ENCODE results near the gene HOXA11.

Gene HOXA11

DNA sequence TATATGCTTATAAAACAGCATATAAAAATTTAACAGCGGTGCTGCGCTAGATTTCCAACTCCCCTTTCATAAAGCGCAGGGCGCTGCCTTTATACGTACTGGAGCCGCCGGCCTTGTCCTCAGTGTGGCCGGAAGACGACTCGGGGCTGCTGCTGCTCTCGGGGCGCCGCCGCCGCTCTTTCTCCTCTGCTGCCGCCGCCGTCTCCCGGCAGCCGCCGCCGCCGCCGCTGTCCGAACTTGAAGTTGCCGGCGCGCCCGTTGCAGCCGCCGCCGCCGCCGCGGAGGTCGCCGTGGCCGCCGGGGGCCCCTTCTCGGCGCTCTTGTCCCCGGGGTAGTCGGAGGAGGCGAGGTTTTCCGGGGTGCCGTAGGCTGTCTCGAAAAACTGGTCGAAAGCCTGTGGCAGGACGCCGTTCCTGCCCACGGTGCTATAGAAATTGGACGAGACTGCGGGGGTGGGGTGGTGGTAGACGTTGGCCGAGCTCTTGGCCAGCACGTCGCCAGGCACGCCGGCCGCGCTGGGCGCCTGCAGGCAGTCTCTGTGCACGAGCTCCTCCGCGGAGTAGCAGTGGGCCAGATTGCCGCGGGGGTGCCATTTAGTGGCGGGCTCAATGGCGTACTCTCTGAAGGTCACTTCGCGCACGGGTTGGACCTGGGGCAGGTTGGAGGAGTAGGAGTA is 557 bp downstream of the HOXA11 start:
- H3K4me3 ChIP-seq (ENCODE audit: low read length): peak overlapping the region; percentile 12
- no peak for TF ChIP-seq ZNF274 (IDR thresholded peaks at IDR 0.05; ENCODE audit: low read depth, low read length)

DNA sequence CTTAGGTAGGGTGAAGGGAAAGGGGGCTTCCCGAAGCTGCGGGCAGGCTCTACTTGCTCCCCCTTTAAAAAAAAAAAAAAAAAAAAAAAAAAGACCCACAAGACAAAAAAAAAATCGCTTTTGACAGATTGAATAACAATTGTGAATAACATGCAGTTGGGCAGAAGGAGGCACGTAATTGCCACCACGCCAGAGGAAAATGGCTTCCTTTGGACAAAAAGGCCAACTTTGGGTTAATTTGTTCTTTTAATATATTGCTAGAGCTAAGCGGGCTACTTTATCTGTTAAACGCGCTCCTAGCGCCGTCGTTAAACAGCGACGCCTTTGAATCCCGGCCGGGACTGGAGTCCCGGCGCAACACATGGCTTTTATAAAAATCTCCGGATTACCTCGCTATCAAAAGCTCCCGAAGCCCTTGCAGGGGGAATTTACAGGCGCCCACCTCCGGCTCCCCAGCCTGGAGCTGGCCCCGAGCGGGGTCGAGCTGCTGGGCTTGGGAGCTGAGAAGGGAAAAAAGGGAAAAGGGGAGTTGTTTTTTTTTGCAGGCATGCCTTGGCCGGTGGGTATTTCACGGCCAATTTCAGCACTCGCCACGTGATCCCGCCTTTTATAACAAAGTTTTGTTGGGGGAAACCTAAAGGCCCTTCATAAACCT is 1.2 kb downstream of the HOXA11 start:
- peak overlapping the region; percentile 12 for H3K4me3 ChIP-seq (ENCODE audit: low read length)
- TF ChIP-seq ZNF274 (IDR thresholded peaks at IDR 0.05; ENCODE audit: low read depth, low read length): no peak

DNA sequence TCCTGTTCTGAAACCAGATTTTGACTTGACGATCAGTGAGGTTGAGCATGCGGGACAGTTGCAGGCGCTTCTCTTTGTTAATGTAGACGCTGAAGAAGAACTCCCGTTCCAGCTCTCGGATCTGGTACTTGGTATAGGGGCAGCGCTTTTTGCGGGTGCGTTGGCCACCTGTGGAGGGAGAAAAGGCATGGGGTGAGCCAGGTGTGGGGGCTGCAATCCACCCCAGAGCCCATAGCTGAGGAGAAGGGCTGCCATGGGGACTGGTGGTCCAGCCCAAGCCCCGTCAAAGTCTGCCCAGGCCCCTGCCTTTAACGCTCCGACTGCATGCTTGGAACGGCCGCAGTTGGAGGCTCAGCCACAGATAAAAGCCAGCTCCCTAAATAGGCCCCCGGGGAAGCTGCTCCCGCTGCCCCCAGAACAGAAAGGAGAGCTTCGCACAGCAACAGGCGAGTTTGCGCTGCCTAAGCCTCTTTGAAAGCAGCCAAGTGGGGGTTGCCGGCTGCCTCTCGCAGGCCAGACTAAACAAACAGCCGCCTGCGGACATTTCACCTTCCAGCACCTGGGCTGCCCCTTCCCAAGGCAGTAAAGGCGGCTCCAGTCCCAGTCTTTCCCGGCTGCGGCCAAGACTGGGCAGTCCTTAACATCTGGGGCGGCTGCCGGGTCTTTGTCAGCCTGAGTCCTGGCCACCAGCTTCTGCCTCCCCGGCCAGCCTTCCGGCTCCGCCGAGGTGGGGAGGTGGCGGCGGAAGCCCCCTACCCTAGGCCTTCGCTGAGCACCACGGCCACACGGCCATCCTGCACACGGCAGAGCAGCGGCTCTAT is 2.0 kb downstream of the HOXA11 start:
- H3K4me3 ChIP-seq (ENCODE audit: low read length): peak overlapping the region; percentile 12; the same call in 1 of the 2 replicates

DNA sequence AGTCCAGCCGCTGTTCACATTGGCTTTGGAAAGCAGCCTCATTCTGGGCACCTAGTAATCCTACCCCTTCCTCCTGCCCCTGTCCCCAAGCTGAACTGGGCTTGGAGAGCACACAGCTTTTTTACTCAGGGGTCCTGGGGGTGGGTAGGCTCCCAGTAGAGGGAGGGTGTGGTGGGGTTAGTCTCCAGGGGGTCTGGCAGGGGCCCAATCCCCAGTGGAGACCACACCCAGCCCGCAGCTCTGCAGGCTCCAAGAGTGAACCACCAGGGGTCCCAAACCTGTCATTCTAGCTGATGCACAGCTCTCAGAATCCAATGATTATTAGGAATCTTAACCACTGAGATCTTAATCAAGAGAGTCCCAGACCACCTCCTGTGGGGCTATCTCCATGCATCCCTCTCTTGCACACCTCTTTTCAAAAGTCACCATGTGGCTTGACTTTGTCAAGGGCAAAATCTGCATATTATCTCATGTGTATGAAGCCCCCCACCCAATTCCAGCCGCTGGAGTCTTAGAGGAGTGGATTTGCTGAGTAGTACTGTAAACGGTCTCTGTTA is 2.7 kb downstream of the HOXA11 start:
- no peak for TF ChIP-seq ZNF274 (IDR thresholded peaks at IDR 0.05; ENCODE audit: low read depth, low read length)
- no peak overlapping the region for H3K4me3 ChIP-seq (ENCODE audit: low read length)

More for the DNA sequence above, 2.0 kb downstream of the HOXA11 start:
- no peak for TF ChIP-seq ZNF274 (IDR thresholded peaks at IDR 0.05; ENCODE audit: low read depth, low read length)

DNA sequence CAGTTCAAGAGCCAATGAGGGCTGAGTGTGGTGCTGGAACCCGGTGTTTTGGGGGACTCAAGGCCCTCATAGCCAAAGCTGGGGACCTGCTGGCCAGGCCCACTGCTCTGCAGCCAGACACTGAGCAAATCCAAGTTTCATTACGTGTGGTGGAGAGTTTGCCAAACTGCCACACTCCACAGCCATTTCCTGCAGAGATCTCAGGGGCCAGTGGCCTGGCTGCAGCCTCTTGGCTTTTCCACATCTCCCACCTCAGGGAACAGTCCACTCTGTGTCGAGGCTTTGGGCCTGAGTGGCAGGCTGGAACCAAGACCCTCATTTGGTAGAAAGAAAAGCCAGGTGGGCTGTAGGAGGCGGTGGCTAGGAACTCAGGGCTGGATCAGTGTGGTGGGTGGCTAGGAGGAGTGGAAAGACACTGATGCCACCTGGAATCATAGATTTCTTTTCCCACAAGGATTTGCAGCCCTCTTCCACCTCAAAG is 3.2 kb downstream of the HOXA11 start:
- TF ChIP-seq ZNF274 (IDR thresholded peaks at IDR 0.05; ENCODE audit: low read depth, low read length): no peak
- no peak overlapping the region for H3K4me3 ChIP-seq (ENCODE audit: low read length)

DNA sequence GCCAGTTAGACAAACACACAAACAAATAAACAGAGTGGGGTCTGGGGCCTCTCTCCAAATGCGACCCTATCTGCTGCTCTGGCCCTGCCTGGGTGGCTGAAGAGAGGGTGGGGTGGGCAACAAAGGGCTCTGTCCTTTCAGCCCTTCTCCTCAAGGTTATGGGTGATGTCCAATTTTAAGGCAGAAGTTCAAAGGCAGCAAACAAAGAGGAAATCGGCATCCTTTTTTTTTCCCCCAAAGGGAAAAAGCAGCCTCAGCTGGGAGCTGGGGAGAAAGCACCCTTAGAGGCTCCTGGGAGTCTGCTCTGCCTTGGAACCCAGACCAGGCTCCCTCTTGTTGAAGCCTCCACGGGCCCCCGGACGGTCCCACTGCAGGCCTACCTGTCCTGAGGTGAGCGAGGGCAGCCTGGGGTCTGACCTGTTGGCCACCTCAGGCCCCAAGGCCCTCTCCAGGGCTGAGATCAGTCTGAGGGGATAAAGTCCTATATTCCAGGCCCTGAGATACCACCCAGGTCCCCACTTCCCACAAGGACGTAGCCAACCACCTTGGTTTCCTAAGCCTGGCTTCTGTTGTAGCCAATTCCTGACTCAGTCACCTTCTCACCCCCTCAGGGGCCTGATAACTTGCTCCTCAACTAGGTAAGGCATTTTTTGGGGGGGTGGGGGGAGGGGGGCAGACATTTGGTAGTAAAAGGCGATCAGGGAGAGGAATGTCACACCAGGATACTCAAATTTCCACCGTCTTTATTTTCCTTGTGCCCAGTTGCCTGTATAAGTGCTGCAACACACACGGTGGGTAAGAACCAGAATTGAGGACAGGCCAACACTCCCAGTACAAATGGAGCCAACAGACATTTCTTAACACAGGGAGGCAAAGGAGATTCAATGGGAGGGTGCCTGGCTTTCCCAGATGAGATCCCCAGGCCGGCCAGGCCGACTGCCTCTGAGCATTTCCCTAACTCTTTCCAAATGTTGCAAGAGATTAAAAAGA is 4.3 kb downstream of the HOXA11 start:
- TF ChIP-seq ZNF274 (IDR thresholded peaks at IDR 0.05; ENCODE audit: low read depth, low read length): no peak
- H3K4me3 ChIP-seq (ENCODE audit: low read length): no peak overlapping the region

DNA sequence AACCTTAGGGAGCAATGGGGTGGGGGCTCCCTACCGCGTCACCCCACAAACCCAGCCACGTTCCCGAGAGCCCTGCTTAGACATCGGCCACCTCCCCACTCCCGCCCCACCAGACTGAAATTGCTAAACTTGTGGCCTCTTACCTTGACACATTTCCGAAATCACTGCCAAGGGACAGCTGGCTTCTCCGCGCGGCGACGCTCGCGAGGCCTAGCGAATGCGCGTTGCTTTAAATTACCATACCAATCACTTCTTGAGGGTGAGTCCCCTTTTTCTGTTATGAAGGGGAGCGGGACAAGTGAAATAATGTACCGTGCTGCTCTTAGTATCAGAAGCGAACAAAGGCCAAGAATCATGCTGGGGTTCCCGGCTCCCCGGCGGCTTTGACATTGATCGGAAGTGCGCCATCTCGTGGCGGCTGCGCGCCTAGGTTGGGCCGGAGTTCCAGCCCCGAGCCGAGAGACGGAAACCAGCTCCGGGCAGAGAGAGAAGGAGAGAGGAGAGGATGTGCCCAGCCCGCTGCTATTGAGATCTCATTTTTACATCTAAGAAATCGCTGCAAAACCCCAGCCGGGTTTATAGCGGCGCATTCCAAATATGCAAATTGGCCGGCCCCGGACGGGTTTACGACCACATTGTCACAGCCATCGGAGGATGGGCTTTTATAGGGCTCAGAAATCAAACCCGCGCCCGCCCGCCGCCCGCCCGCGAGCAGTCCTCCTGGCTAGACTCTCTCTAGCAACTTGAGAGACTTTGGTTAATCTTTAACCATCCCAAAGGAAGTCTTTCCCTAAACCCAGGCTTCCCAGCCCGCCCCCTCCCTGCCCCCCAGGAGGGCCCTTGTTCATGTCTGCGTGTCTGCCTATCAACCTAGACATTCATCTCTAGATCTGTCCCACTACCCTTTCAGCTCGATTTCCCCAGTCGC is 5.3 kb downstream of the HOXA11 start:
- H3K4me3 ChIP-seq (ENCODE audit: low read length): no peak overlapping the region; the same call in 1 of the 2 replicates

DNA sequence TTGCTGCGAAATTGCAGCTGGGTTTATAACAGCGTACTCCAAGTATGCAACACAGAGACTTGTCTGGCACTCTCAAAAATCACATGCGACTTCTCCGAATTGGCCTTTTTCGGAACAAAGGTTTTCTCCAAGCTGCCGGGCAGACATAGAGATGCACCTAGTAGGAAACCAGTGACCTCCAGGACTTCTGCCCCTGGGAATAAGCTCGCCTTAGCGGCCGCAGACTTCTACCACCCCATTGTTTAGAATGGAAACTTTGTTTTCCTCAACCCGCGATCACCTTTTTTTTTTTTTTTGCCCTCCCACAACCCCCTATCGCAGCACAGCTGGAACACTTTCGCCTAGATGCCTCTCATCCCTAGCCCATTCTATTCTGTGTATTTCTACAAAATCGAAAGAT is 6.0 kb downstream of the HOXA11 start:
- TF ChIP-seq ZNF274 (IDR thresholded peaks at IDR 0.05; ENCODE audit: low read depth, low read length): no peak
- H3K4me3 ChIP-seq (ENCODE audit: low read length): no peak overlapping the region; the same call in 1 of the 2 replicates

More for the DNA sequence above, 5.3 kb downstream of the HOXA11 start:
- TF ChIP-seq ZNF274 (IDR thresholded peaks at IDR 0.05; ENCODE audit: low read depth, low read length): no peak

DNA sequence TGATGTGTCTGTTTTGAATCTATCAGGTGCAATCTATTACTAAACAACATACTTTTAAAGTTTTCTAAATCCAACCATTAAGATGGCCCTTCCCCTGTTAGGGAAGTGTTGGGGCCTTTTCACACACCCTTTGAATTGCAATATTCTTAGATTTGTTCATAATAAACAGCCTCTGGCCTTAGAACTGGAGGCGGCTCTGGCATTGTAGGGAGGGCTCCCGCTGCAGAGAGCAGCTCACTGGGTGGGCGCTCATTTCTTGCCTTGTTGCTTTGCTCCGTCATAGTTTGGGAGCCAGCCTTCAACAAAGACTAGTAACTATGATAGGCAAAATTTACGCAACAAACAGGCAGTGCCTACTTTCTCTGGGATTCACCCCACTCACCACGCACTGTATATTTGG is 6.7 kb downstream of the HOXA11 start:
- TF ChIP-seq ZNF274 (IDR thresholded peaks at IDR 0.05; ENCODE audit: low read depth, low read length): no peak

DNA sequence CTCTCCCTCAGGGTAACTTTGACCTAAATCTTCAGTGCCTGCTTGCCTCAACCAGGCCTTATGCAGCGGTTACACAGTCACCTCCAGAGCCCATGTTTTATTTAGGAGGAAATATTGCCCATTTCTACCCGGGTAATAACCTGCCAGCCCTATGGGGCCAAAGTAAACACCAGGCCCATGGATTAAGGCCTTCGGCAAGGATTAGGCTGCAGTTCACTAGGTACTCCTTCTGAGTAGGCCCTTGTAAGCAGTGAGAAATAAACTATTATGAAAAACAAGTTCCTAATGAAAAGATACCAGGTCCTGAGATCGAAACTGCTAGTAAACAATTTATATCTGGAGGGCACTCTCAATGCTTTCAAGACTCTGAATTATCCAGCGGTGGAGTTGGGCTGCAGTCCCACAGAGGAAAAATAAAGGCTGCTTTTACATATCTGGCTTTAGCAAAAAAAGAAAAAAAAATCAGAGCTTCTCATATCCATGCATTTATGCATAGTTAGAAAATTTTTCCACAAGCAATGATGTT is 7.2 kb downstream of the HOXA11 start:
- no peak overlapping the region; the same call in 1 of the 2 replicates for H3K4me3 ChIP-seq (ENCODE audit: low read length)

More for the DNA sequence above, 6.7 kb downstream of the HOXA11 start:
- no peak overlapping the region; the same call in 1 of the 2 replicates for H3K4me3 ChIP-seq (ENCODE audit: low read length)

DNA sequence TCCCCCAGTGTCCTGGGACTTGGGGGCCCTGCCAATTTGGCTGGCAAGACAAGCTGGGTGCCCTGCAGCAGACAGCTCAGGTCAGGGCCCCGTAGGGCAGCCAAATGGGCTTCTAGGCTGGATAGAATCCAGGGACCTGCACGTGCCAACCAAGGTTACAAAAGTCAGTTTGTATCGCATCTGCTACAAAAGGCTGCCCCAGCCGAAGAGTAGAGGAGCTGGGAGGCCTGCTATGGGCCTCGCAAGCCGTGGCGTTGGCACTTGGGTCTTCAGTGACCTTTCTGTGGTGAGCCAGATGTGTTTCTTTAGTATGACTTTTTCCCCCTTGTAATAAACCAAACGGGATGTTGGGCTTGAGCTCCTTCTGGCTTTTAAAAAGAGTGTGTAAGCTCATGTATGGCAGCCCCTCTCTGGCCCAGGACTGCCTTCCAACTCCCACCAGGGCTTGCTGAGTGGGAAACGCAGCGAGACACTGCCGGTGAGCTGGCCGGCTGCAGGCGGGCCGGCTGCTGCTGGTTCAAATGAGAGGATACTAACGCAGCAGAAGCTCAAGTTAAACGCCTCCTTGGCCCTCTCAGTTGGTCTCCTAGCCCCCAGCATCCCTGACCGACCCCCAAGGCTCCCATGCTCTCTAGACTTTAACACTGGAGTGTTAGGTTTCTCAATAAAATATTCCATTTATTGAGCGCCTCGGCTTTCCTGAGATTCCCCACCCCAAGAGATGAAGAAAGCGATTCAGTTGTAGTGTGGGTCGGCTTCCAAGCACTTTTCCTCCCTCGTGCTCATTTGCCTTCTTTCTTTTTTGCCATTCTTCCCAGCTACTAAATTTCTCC is 7.9 kb downstream of the HOXA11 start:
- H3K4me3 ChIP-seq (ENCODE audit: low read length): no peak overlapping the region
- TF ChIP-seq ZNF274 (IDR thresholded peaks at IDR 0.05; ENCODE audit: low read depth, low read length): no peak

More for the DNA sequence above, 7.2 kb downstream of the HOXA11 start:
- TF ChIP-seq ZNF274 (IDR thresholded peaks at IDR 0.05; ENCODE audit: low read depth, low read length): no peak
